DMS53 treated with DMSO at 0.1 percent for 48 hours (cell line): ENCODE measurements around the gene SLC35G6.

Experiments
- DNase-seq: peaks from one replicate; lab custom pipeline; 2025; ENCODE audit not compliant: unreplicated experiment; lab: John Stamatoyannopoulos, UW

The SLC35G6 gene

DNA sequence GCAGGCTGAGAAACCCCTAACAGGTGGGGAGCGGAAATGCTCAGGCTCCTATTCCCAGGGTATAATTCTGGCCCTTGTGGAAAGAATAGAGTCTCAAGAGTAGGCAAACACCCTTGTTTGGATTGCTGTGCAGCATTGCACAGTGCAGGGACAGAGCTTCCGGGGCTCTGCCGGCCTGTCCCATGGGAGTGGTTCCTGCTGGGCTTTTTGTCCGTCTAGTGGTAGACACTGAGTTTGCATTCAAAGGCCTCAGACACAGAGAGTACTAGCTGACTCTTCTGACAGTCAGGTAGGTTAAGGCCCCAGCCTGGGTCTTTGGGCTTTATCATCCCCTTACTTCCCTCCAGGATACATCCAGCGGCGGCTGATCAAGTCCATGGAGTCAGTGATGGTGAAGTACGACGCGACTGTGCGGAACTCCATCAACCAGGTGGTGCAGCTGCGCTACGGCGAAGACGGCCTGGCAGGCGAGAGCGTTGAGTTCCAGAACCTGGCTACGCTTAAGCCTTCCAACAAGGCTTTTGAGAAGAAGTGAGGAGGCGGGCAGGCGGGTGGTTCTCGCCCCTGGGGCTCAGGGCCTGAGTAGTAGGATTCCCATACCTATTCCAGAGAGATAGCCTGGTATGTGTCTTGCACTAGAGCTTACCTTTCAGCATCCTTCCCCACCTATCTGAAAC, 21.1 kb downstream of the SLC35G6 start:
- DNase-seq, result no peak

DNA sequence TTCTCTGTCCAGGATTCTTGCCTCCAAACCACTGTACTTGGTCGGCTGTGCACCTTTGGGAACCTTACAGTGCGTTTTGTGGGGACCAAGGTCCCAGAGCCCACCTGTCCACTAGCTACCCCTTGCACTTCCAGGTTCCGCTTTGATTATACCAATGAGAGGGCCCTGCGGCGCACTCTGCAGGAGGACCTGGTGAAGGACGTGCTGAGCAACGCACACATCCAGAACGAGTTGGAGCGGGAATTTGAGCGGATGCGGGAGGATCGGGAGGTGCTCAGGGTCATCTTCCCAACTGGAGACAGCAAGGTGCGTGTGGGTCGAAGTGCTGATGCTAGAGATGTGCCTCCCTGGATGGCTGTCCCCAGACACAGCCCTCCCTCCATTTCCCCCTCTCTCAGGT, 21.7 kb downstream of the SLC35G6 start:
- DNase-seq, result no peak

DNA sequence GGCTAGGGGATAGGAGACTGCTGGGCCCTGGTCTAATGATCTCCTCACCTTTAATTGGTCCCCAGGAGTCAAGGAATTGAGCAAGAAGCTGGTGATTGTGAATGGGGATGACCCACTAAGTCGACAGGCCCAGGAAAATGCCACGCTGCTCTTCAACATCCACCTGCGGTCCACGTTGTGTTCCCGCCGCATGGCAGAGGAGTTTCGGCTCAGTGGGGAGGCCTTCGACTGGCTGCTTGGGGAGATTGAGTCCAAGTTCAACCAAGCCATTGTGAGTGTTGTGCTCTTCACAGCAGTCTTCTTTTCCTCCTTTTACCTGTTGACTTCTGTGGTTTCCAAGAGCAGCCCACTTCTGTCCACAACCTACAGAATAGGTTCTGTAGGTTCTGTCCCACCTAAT, 22.3 kb downstream of the SLC35G6 start:
- no peak for DNase-seq

DNA sequence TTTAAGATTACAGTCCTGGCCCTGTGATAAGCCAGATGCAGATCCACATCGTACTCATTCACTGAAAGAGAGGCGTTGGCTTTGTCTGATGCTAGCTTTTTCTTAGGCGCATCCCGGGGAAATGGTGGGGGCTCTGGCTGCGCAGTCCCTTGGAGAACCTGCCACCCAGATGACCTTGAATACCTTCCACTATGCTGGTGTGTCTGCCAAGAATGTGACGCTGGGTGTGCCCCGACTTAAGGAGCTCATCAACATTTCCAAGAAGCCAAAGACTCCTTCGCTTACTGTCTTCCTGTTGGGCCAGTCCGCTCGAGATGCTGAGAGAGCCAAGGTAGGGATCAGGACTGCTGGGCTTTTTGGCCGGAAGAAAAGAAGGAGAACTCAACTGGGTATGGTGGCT, 26.9 kb downstream of the SLC35G6 start:
- no peak for DNase-seq

DNA sequence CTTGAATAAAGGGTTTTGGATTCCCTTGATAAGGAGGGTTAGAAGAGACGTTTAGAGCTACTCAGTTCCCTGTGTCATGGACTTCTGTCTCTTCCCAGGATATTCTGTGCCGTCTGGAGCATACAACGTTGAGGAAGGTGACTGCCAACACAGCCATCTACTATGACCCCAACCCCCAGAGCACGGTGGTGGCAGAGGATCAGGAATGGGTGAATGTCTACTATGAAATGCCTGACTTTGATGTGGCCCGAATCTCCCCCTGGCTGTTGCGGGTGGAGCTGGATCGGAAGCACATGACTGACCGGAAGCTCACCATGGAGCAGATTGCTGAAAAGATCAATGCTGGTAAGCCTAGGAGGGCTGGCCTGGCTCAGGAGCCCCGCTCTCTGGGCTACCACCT, 27.6 kb downstream of the SLC35G6 start:
- DNase-seq, result no peak

DNA sequence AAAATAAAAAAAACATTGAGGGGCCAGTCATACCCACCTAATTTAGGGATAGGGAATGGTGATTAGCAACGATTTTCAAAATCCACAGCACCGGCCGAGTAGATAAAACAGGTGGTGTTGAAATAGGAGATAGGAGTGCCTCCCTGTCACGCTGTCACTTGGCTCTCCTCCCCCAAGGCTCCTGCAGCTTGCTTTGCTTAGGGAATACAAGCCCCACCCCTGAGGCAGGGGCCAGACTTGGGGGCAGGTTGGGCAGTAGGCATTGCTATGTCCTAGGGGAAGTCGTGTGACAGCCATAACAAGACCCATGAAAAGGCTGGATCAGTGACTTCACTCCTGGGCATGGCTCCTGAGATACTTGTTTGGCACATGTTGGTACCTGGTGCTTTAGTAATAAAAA, 28.7 kb downstream of the SLC35G6 start:
- DNase-seq, result no peak

DNA sequence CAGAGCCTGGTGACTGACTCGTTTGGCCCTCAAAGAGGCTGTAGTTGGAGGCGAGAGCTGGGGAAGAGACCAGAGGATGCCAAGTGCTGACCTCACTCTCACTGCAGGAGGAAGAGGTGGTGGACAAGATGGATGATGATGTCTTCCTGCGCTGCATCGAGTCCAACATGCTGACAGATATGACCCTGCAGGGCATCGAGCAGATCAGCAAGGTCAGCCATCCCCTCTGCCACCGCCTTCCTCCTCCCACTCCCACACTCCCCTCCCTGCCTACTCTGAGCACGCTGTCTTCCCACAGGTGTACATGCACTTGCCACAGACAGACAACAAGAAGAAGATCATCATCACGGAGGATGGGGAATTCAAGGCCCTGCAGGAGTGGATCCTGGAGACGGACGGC, 29.9 kb downstream of the SLC35G6 start:
- DNase-seq, result no peak

DNA sequence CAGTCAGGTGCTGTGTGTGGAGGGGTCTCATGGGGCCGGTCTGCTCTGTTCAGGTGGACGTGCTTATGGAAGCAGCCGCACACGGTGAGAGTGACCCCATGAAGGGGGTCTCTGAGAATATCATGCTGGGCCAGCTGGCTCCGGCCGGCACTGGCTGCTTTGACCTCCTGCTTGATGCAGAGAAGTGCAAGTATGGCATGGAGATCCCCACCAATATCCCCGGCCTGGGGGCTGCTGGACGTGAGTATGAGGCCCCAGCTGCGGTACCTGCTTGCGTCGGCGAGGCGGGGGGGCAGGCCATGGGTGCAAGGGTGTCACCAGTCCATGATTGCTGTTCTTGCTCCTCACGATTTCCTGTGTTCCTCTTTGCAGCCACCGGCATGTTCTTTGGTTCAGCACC, 30.9 kb downstream of the SLC35G6 start:
- DNase-seq, result no peak

DNA sequence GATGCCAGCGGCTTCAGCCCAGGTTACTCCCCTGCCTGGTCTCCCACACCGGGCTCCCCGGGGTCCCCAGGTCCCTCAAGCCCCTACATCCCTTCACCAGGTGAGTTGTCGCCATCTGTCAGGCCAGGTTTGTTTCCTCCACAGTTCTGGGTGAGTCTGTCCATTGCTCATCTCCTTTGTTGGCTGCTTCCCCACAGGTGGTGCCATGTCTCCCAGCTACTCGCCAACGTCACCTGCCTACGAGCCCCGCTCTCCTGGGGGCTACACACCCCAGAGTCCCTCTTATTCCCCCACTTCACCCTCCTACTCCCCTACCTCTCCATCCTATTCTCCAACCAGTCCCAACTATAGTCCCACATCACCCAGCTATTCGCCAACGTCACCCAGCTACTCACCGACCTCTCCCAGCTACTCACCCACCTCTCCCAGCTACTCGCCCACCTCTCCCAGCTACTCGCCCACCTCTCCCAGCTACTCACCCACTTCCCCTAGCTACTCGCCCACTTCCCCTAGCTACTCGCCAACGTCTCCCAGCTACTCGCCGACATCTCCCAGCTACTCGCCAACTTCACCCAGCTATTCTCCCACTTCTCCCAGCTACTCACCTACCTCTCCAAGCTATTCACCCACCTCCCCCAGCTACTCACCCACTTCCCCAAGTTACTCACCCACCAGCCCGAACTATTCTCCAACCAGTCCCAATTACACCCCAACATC, 31.7 kb downstream of the SLC35G6 start:
- no peak for DNase-seq

DNA sequence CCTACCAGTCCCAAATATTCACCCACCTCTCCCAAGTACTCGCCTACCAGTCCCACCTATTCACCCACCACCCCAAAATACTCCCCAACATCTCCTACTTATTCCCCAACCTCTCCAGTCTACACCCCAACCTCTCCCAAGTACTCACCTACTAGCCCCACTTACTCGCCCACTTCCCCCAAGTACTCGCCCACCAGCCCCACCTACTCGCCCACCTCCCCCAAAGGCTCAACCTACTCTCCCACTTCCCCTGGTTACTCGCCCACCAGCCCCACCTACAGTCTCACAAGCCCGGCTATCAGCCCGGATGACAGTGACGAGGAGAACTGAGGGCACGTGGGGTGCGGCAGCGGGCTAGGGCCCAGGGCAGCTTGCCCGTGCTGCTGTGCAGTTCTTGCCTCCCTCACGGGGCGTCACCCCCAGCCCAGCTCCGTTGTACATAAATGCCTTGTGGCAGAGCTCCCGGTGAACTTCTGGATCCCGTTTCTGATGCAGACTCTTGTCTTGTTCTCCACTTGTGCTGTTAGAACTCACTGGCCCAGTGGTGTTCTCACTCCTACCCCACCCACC, 32.7 kb downstream of the SLC35G6 start:
- DNase-seq, result no peak

DNA sequence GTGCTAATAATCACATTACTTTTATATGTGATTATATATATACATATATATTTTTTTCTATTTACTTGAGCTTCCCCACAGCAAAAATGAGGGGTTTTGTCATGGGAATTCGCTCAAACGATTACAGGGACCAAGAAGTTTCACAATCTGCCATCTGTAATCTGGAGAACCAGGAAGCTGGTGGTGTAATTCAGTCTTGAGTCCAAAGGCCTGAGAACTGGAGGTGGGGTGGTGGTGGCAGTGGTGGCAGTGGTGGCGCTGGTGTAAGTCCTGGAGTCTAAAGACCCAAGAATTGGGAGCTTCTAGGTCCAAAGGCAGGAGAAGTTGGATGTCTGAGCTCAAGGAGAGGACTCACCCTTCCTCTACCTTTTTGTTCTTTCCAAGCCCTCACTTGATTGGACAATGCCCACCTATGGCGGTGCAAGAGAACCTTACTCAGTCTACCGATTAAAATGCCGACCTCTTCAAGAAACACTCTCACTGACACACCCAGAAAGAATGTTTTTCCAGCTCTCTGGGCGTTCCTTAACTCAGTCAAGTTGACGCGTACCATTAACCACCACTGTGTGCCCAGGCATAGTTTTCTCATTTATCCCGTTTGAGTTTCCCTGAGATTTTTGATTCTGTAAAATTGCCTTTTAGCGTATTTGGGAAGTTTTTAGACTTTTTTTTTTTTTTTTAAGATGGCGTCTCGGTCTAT, 34.8 kb downstream of the SLC35G6 start:
- DNase-seq, result no peak

DNA sequence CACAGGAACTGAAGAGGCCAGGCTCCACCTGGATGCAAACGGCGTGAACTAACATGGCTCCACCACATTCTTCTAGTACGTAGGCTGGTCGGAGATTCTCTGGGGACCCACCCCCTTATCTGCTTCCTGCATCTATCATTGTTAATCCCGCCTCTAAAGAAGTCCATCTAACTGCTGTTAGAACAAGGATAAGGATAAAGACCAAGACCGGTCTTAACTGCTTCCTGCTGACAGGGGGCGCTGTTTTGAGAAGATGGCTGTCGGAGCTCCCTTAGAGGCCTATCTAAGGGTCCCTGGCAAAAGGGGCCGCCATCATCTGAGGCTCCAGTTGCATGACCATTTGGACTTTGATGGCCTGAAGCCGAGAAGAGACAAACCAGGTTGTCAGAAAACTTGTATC, 41.8 kb downstream of the SLC35G6 start:
- DNase-seq, result no peak

DNA sequence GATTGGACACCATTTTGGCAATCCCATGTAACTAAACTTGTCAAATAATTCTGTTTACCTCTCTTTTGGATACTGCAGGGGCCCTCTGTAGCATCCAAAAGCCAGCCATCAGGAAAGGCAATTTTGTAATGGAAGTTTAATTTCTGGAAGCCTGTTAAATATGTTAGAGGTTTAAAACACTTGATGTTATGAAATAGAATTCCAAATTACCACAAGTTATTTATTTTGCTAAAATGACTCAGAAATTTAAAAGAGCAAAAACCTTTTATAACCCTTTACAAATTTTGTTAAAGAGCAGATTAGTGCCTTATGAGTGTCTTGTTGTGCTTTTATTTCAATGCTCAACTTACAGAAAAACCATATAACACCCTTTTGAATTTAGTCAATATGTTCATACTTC, 47.6 kb downstream of the SLC35G6 start:
- no peak for DNase-seq

DNA sequence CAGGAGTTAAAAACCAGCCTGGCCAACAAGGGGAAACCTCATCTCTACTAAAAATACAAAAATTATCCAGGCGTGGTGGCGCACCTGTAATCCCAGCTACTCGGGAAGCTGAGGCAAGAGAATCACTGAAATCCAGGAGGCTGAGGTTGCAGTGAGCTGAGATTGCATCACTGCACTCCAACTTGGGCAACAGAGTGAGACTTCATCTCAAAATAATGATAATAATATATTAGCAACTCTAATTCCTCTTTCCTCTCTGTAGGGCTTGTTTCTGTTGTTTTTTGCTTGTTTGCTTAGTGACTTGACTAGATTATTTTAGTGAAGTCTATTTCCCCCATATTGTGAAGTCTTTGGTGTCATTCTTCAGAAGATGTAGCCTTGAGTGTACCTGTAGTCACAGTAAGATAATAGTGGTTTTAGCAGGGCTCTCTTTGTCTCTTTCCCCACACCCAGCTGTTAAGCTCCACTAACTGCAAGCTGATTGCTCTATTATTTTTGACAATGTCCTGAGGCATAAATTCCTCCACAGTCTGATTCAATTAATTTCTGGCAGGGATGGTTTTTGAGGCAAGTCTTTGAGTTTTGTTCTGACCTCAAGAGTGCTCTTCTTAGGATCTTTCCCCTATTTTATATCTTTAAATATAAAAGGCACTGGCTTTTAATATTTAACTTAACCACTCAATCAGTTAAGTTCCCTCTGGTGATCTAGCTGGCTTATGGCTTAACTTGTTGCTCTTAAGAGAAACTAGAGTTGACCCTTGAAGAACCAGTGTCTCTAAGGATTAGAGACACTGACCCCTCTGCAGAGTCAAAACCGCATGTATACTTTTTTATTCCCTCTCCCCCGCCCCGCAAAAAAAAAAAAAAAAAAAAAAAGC, 49.0 kb downstream of the SLC35G6 start:
- no peak for DNase-seq
